Endodermal cell (in vitro differentiated cells): ENCODE data around the gene OPRL1. TPM values are rescaled to one million over a fixed set of nuclear protein-coding genes. Genes with fewer than 3 reads are reported as not detected.
"Not testable (repeated sequence)": the region's sequence is repeated elsewhere in the genome, so short reads cannot be mapped to it uniquely, and the experiment has no call there.

Experiments
- DNase-seq: peaks from one replicate; pipeline ENCODE4 v3.0.0-alpha.2; 2017
- H3K27ac ChIP-seq: 2 replicates; pipeline ENCODE4 v1.5.1; 2013; ENCODE audit warnings: mild to moderate bottlenecking, low read depth, low read length, moderate library complexity
- H3K27me3 ChIP-seq: 2 replicates; pipeline ENCODE4 v1.6.1; 2013; ENCODE audit warnings: mild to moderate bottlenecking, low read length, moderate library complexity; ENCODE audit not compliant: insufficient read depth, control insufficient read depth, poor library complexity, severe bottlenecking
- H3K36me3 ChIP-seq: 2 replicates; pipeline ENCODE4 v1.7.0; 2013; ENCODE audit warnings: mild to moderate bottlenecking, low read length, moderate library complexity; ENCODE audit not compliant: control insufficient read depth, insufficient read depth
- H3K4me1 ChIP-seq: one replicate; pipeline ENCODE4 v1.7.0; 2013; ENCODE audit warnings: low read length; ENCODE audit not compliant: control insufficient read depth, insufficient read depth
- H3K4me3 ChIP-seq: 2 replicates; pipeline ENCODE4 v1.5.1; 2013; ENCODE audit warnings: mild to moderate bottlenecking, low read length, moderate library complexity
- H3K9ac ChIP-seq: 2 replicates; pipeline ENCODE4 v1.6.1; 2013; ENCODE audit warnings: mild to moderate bottlenecking, low read length, moderate library complexity; ENCODE audit not compliant: poor library complexity, severe bottlenecking; ENCODE audit errors: extremely low read depth
- H3K9me3 ChIP-seq: 2 replicates; pipeline ENCODE4 v1.6.1; 2013; ENCODE audit warnings: mild to moderate bottlenecking, low read length, moderate library complexity; ENCODE audit not compliant: control insufficient read depth
- H3K27ac Mint-ChIP-seq: 2 replicates; pipeline ENCODE4 v1.8.0; 2020; ENCODE audit warnings: mixed read lengths
- H3K27me3 Mint-ChIP-seq: 2 replicates; pipeline ENCODE4 v1.8.0; 2021; ENCODE audit warnings: mild to moderate bottlenecking, mixed read lengths; ENCODE audit not compliant: insufficient read depth
- H3K36me3 Mint-ChIP-seq: 2 replicates; pipeline ENCODE4 v1.8.0; 2020; ENCODE audit warnings: low read depth, mixed read lengths
- H3K4me1 Mint-ChIP-seq: 2 replicates; pipeline ENCODE4 v1.8.0; 2020; ENCODE audit warnings: mixed read lengths
- H3K4me3 Mint-ChIP-seq: 2 replicates; pipeline ENCODE4 v1.8.0; 2020; ENCODE audit warnings: mild to moderate bottlenecking, moderate library complexity, mixed read lengths
- H3K9me3 Mint-ChIP-seq: 2 replicates; pipeline ENCODE4 v1.8.0; 2020; ENCODE audit warnings: mild to moderate bottlenecking, mixed read lengths
- CTCF ChIP-seq: fragments of 200-600 bp; sonication (generic); conservative IDR thresholded peaks from 2 replicates; pipeline ENCODE4 v1.5.0; 2021; ENCODE audit warnings: antibody characterized with exemption, mild to moderate bottlenecking
- WGBS, 2 experiments: methylation state at CpG; one replicate each; pipeline versions ENCODE4 v1.1.5 to v1.1.7; 2013; ENCODE audit warnings: missing lambda C conversion rate in 2 of 2, mixed read lengths in 1 of 2; ENCODE audit not compliant: insufficient coverage in 1 of 2, insufficient read length in 1 of 2; 5-methylcytosine and 5-hydroxymethylcytosine counted together
- total RNA-seq, 2 donors: library from RNA; stranded (reverse); fragmentation: NEBNext Ultra II Directional in 1 of 2; extraction: Animal tissue kit (Norgen Biotek cat#: 25700) in 1 of 2; gene quantifications; 2 replicates in 1 of 2; 3 replicates in 1 of 2; pipeline ENCODE4 v1.2.1, GENCODE V29; 2021

OPRL1 gene
- total RNA-seq, 2 donors from 2014 or later = 4.1 to 5.5 TPM

- H3K36me3 ChIP-seq = no peaks in the 10 kb centered on the region
- H3K36me3 Mint-ChIP-seq = no peaks in the 10 kb centered on the region
- WGBS, 2 experiments = 90 to 93% methylated on average over 19 to 21 of the region's 21 CpGs
- H3K27me3 Mint-ChIP-seq = no peaks in the 10 kb centered on the region
- H3K27me3 ChIP-seq = no peaks in the 10 kb centered on the region
- no peak overlapping the region for H3K9ac ChIP-seq
- H3K4me3 ChIP-seq = no peak overlapping the region
- H3K4me1 Mint-ChIP-seq = no peaks in the 10 kb centered on the region
- no peaks in the 10 kb centered on the region for H3K9me3 ChIP-seq
- H3K9me3 Mint-ChIP-seq = no peaks in the 10 kb centered on the region
- no peak overlapping the region for H3K4me3 Mint-ChIP-seq
- H3K27ac Mint-ChIP-seq = no peak overlapping the region
- no peak overlapping the region for H3K27ac ChIP-seq
- no peaks in the 10 kb centered on the region for H3K4me1 ChIP-seq
- TF ChIP-seq CTCF = no peak
- DNase-seq = no peak
Measured at GRCh38 chr20:64116016-64116415, 36.1 kb downstream of the OPRL1 start.

- Mint-ChIP-seq H3K27ac (no peak overlapping the region), H3K4me1 (no peaks in the 10 kb centered on the region)
- peak; percentile 34 for DNase-seq
Measured at GRCh38 chr20:64116541-64117431, 36.9 kb downstream of the OPRL1 start.

GRCh38 chr20:64117432-64117777 is 37.5 kb downstream of the OPRL1 start:
- not testable (repeated sequence) for H3K4me1 ChIP-seq, H3K4me3 ChIP-seq, H3K27ac ChIP-seq, H3K4me3 Mint-ChIP-seq, H3K9me3 Mint-ChIP-seq, H3K27me3 Mint-ChIP-seq, H3K4me1 Mint-ChIP-seq, H3K36me3 Mint-ChIP-seq, H3K9ac ChIP-seq, H3K9me3 ChIP-seq, H3K36me3 ChIP-seq, H3K27ac Mint-ChIP-seq, DNase-seq
- peaks cover 10% of the 10 kb centered on the region for H3K27me3 ChIP-seq
- no CpG with 5 or more reads among the region's 6 CpGs for WGBS, 2 experiments

More at GRCh38 chr20:64116541-64117431, 36.9 kb downstream of the OPRL1 start:
- Histone ChIP-seq H3K27ac (no peak overlapping the region), H3K4me3 (no peak overlapping the region), H3K27me3 (peaks cover 6% of the 10 kb centered on the region), H3K4me1 (no peaks in the 10 kb centered on the region), H3K9ac (no peak overlapping the region), H3K9me3 (no peaks in the 10 kb centered on the region), H3K36me3 (no peaks in the 10 kb centered on the region)
- no peaks in the 10 kb centered on the region for H3K9me3 Mint-ChIP-seq
- no peaks in the 10 kb centered on the region for H3K36me3 Mint-ChIP-seq
- no peak overlapping the region for H3K4me3 Mint-ChIP-seq
- TF ChIP-seq CTCF = no peak
- 84 to 97% methylated on average over 4 to 17 of the region's 17 CpGs for WGBS, 2 experiments
- H3K27me3 Mint-ChIP-seq = peaks cover 3% of the 10 kb centered on the region
